Ascending aorta (tissue), 2 donors: ENCODE measurements around the gene FAM193B. TPM values are rescaled to one million over a fixed set of nuclear protein-coding genes. Genes with fewer than 3 reads are reported as not detected.
"Not testable (repeated sequence)": the region's sequence is repeated elsewhere in the genome, so short reads cannot be mapped to it uniquely, and the experiment has no call there.

Experiments used
- DNase-seq, 2 donors: peaks; one replicate each; pipeline ENCODE4 v3.0.0-alpha.2; 2019; ENCODE audit warnings: low spot score in 2 of 2
- H3K27ac ChIP-seq, 2 donors: fragments of 200-600 bp; sonication (generic); one replicate each; pipeline ENCODE4 v1.5.1; 2016 to 2017; ENCODE audit warnings: mild to moderate bottlenecking in 1 of 2
- H3K27me3 ChIP-seq: fragments of 200-600 bp; sonication (generic); one replicate; pipeline ENCODE4 v1.5.1; 2017
- H3K36me3 ChIP-seq, 2 donors: fragments of 200-600 bp; sonication (generic); one replicate each; pipeline ENCODE4 v1.5.1; 2016
- H3K4me1 ChIP-seq, 2 donors: fragments of 200-600 bp; sonication (generic); one replicate each; pipeline ENCODE4 v1.5.1; 2016 to 2017; ENCODE audit warnings: mild to moderate bottlenecking in 1 of 2
- H3K4me3 ChIP-seq, 2 donors: fragments of 200-600 bp; sonication (generic); one replicate each; pipeline ENCODE4 v1.5.1; 2016 to 2017; ENCODE audit warnings: mild to moderate bottlenecking in 1 of 2
- H3K9me3 ChIP-seq, 2 donors: fragments of 200-600 bp; sonication (generic); one replicate each; pipeline ENCODE4 v1.5.1; 2016
- intact Hi-C: fragments of 100-400 bp; cut with DNase I; formaldehyde crosslinking; loops from one replicate; pipeline ENCODE4 v1.15.1; 2023
- total RNA-seq: library from RNA; depleted of rRNA; stranded (reverse); fragments of >200 nt; gene quantifications from one replicate; pipeline ENCODE4 v1.1.0, GENCODE V29; 2016
- TF ChIP-seq, protein P1 (sequence below), 3 experiments: fragments of 200-600 bp in 2 of 3; fragments of 450-650 bp in 1 of 3; sonication (generic) in 2 of 3; IDR thresholded peaks; one replicate each; pipeline ENCODE4 v1.5.1; 2016 to 2019; ENCODE audit warnings: antibody characterized with exemption in 3 of 3, mild to moderate bottlenecking in 1 of 3, moderate library complexity in 1 of 3

FAM193B gene
- total RNA-seq, 1 donor from 2014 or later: 116 TPM

DNA sequence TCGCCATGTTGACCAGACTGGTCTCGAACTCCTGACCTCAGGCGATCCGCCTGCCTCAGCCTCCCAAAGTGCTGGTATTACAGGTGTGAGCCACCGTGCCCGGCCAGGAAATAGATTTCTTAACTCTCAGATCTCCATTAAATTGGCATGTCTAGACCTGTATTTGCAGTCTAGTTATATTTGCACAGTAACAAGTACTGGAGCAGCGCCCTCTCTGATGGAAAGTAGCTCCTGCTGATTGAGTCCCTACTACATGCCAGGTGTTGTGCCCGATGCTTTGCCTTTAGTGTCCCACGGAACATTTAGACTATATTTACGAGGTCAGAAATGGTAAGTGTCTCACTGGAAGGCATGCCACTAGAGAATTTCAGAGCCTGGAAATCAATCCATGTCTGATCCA is 21.8 kb upstream of the FAM193B start:
- Histone ChIP-seq H3K4me1 (no peaks in the 10 kb centered on the region), H3K27me3 (no peaks in the 10 kb centered on the region), H3K9me3 (no peaks in the 10 kb centered on the region), H3K36me3 (no peaks in the 10 kb centered on the region), H3K27ac (no peak overlapping the region), H3K4me3 (no peak overlapping the region)
- DNase-seq: no peak
- TF ChIP-seq, protein P1, sequence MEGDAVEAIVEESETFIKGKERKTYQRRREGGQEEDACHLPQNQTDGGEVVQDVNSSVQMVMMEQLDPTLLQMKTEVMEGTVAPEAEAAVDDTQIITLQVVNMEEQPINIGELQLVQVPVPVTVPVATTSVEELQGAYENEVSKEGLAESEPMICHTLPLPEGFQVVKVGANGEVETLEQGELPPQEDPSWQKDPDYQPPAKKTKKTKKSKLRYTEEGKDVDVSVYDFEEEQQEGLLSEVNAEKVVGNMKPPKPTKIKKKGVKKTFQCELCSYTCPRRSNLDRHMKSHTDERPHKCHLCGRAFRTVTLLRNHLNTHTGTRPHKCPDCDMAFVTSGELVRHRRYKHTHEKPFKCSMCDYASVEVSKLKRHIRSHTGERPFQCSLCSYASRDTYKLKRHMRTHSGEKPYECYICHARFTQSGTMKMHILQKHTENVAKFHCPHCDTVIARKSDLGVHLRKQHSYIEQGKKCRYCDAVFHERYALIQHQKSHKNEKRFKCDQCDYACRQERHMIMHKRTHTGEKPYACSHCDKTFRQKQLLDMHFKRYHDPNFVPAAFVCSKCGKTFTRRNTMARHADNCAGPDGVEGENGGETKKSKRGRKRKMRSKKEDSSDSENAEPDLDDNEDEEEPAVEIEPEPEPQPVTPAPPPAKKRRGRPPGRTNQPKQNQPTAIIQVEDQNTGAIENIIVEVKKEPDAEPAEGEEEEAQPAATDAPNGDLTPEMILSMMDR (IDR thresholded peaks at IDR 0.05): no peak
- intact Hi-C loops: no loop called here

DNA sequence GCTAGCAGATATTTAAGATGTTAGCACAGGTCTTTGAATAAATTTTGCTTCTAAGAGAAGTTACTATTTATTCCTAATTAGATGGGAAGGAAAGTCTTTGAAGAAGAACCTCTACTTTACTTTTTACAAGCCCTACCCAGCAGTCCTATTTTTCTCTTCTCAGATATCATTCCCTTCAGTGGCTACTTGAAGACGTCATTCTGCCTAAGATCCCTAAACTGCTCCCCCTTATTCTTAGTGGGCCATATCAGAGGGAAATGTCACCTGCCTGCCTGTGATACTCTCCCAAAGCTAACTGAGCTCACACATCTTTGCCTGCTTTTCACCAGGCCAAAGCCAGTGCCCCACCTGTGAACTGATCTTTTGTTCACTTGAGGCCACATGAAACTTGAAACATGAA is 21.1 kb upstream of the FAM193B start:
- no peaks in the 10 kb centered on the region for H3K36me3 ChIP-seq
- no peaks in the 10 kb centered on the region for H3K4me1 ChIP-seq
- H3K27ac ChIP-seq: no peak overlapping the region
- no peaks in the 10 kb centered on the region for H3K27me3 ChIP-seq
- no peaks in the 10 kb centered on the region for H3K9me3 ChIP-seq
- no peak for DNase-seq
- no peak overlapping the region for H3K4me3 ChIP-seq
- TF ChIP-seq, protein P1 (IDR thresholded peaks at IDR 0.05): no peak
- intact Hi-C loops: no loop called here

DNA sequence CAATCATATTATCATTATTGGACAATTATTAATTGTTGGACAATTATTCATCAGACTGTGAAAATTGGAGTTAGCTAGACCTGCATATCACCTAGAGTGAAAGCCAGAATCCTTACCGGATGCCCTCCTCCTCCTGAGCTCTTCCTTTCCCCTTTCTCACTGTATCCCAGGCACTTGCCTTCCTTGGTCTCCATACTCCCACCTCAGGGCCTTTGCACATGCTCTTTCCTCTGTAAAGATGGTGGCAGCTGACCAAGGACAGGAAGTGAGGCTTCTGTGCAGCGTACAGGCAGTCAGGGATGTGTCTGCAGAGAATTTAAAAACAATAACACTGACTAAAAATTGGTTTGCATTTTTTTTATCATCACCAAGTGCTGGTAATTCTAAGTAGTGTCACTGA is 15.5 kb upstream of the FAM193B start:
- no peak for DNase-seq
- H3K27ac ChIP-seq: no peak overlapping the region
- TF ChIP-seq, protein P1 (IDR thresholded peaks at IDR 0.05): no peak
- H3K4me3 ChIP-seq: no peak overlapping the region
- intact Hi-C loops: no loop called here
- no peaks in the 10 kb centered on the region for H3K27me3 ChIP-seq
- no peaks in the 10 kb centered on the region for H3K9me3 ChIP-seq
- H3K4me1 ChIP-seq: no peaks in the 10 kb centered on the region
- no peaks in the 10 kb centered on the region for H3K36me3 ChIP-seq

GRCh38 chr5:177568326-177568725 is 14.0 kb upstream of the FAM193B start:
- no peaks in the 10 kb centered on the region for H3K27me3 ChIP-seq
- intact Hi-C loops: no loop called here
- H3K36me3 ChIP-seq: no peaks in the 10 kb centered on the region
- no peak overlapping the region for H3K27ac ChIP-seq
- no peak overlapping the region for H3K4me3 ChIP-seq
- no peak for DNase-seq
- TF ChIP-seq, protein P1 (IDR thresholded peaks at IDR 0.05): no peak
- no peaks in the 10 kb centered on the region for H3K4me1 ChIP-seq
- H3K9me3 ChIP-seq: no peaks in the 10 kb centered on the region

- Histone ChIP-seq H3K27ac (no peak overlapping the region), H3K36me3 (no peaks in the 10 kb centered on the region), H3K4me3 (no peak overlapping the region), H3K4me1 (no peaks in the 10 kb centered on the region), H3K27me3 (no peaks in the 10 kb centered on the region), H3K9me3 (no peaks in the 10 kb centered on the region)
- TF ChIP-seq, protein P1 (IDR thresholded peaks at IDR 0.05): no peak
- intact Hi-C loops: no loop called here
- DNase-seq: no peak
Measured at GRCh38 chr5:177565046-177565445, 10.7 kb upstream of the FAM193B start.

DNA sequence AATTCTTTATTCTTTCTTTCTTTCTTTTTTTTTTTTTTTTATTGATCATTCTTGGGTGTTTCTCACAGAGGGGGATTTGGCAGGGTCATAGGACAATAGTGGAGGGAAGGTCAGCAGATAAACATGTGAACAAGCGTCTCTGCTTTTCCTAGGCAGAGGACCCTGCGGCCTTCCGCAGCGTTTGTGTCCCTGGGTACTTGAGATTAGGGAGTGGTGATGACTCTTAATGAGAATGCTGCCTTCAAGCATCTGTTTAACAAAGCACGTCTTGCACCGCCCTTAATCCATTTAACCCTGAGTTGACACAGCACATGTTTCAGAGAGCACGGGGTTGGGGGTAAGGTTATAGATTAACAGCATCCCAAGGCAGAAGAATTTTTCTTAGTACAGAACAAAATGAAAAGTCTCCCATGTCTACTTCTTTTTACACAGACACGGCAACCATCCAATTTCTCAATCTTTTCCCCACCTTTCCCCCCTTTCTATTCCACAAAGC is 5.1 kb upstream of the FAM193B start:
- H3K27me3 ChIP-seq, H3K4me3 ChIP-seq, H3K27ac ChIP-seq, H3K9me3 ChIP-seq, intact Hi-C loops, DNase-seq, H3K36me3 ChIP-seq, H3K4me1 ChIP-seq: not testable (repeated sequence)
